ENCODE data around the gene SLC26A4.

GRCh38 chr7:107690611-107691010 lies 30.0 kb downstream of the SLC26A4 start:
- TF ChIP-seq CTCF (conservative IDR thresholded peaks at IDR 0.05; ENCODE audit: low read depth, low read length) (no peak), EZH2 (IDR thresholded peaks at IDR 0.05; ENCODE audit: low read length, unreplicated experiment) (no peak), EZH2phosphoT487 (IDR thresholded peaks at IDR 0.05; ENCODE audit: borderline replicate concordance, low read length) (no peak)
